ENCODE measurements around the gene SLC46A3. TPM values are rescaled to one million over a fixed set of nuclear protein-coding genes. Genes with fewer than 3 reads are reported as not detected.
A peak's percentile ranks its signal among the peaks of the same experiment; 100 is the strongest.
"Not testable (repeated sequence)": the region's sequence is repeated elsewhere in the genome, so short reads cannot be mapped to it uniquely, and the experiment has no call there.

The SLC46A3 gene
- total RNA-seq, 1 donor from 2014 or later = 6.1 TPM

DNA sequence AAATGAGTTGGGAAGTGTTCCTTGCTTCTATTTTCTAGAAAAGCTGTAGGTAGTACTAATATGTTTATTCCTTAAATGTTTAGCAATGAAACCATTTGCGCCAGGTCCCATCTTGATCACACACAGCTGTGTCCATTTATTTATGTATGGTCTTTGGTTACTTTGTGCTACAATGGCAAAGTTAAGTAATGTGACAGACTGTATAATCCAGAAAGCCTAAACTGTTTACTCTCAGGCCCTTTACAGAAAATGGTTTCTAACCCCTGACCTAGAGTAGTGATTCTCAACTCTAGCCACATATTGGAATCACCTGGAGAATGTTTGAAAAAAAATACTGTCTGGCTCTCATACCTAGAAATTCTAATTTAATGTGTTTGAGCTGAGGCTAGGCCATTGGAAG, 21.3 kb downstream of the SLC46A3 start:
- no peaks in the 10 kb centered on the region for H3K4me1 Mint-ChIP-seq (ENCODE audit: low read depth, unreplicated experiment)
- H3K9me3 Mint-ChIP-seq (ENCODE audit: unreplicated experiment) = peaks cover 2% of the 10 kb centered on the region
- H3K36me3 Mint-ChIP-seq (ENCODE audit: low read depth, unreplicated experiment) = peaks cover 4% of the 10 kb centered on the region

DNA sequence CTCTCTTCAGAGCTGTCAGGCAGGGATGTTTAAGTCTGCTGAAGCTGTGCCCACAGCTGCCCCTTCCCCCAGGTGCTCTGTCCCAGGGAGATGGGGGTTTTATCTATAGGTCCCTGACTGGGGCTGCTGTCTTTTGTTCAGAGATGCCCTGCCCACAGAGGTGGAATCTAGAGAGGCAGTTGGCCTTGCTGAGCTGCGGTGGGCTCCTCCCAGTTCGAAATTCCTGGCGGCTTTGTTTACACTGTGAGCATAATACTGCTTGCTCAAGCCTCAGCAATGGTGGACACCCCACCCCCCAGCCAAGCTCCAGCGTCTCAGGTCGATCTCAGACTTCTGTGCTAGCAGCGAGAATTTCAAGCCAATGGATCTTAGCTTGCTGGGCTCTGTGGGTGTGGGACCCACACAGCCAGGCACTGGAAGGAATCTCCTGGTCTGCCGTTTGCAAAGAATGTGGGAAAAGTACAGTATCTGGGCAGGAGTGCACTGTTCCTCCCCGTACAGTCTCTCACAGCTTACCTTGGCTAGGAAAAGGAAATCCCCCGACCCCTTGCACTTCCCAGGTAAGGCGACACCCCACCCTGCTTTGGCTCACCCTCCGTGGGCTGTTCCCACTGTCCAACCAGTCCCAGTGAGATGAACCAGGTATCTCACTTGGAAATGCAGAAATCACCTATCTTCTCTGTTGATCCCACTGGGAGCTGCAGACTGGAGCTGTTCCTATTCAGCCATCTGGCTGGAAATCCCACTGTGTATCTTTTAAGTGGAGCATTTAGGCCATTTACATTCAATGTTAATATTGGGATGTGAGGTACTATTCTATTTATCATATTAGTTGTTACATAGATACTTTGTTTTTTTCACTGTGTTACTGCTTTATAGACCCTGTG, 24.9 kb downstream of the SLC46A3 start:
- not testable (repeated sequence) for H3K79me2 ChIP-seq (ENCODE audit: insufficient read depth, low read length); H3K27ac ChIP-seq (ENCODE audit: low read depth, low read length); H3K9me3 ChIP-seq (ENCODE audit: insufficient read depth, low read depth, low read length); H3K4me3 Mint-ChIP-seq (ENCODE audit: unreplicated experiment); H3K27me3 ChIP-seq (ENCODE audit: insufficient read depth, low read length); H3K9ac ChIP-seq (ENCODE audit: low read length); H3K27ac Mint-ChIP-seq (ENCODE audit: unreplicated experiment); H3K27me3 Mint-ChIP-seq (ENCODE audit: low read depth, unreplicated experiment); FAIRE-seq; H3K36me3 Mint-ChIP-seq (ENCODE audit: low read depth, unreplicated experiment); H3K4me3 ChIP-seq (ENCODE audit: insufficient read depth, low read depth, low read length); H3K36me3 ChIP-seq (ENCODE audit: insufficient read depth, low read length); H3K9me3 Mint-ChIP-seq (ENCODE audit: unreplicated experiment); H3K4me1 ChIP-seq (ENCODE audit: insufficient read depth, low read length); H3K4me1 Mint-ChIP-seq (ENCODE audit: low read depth, unreplicated experiment); H4K20me1 ChIP-seq (ENCODE audit: insufficient read depth, low read length)
- Histone ChIP-seq H3K4me2 (ENCODE audit: low read length) (peak overlapping the region; percentile 79), H2AFZ (ENCODE audit: low read depth, low read length) (peak overlapping the region; percentile 71)
- DNase-seq (ENCODE audit: low read depth) = peak; percentile 21

More for the DNA sequence above, 21.3 kb downstream of the SLC46A3 start:
- no peak overlapping the region for H2AFZ ChIP-seq (ENCODE audit: low read depth, low read length)
- no peak for FAIRE-seq
- no peak overlapping the region for H3K4me3 ChIP-seq (ENCODE audit: insufficient read depth, low read depth, low read length)
- H4K20me1 ChIP-seq (ENCODE audit: insufficient read depth, low read length) = no peaks in the 10 kb centered on the region
- Mint-ChIP-seq H3K4me3 (ENCODE audit: unreplicated experiment) (no peak overlapping the region), H3K27me3 (ENCODE audit: low read depth, unreplicated experiment) (no peaks in the 10 kb centered on the region), H3K27ac (ENCODE audit: unreplicated experiment) (no peak overlapping the region)
- TF ChIP-seq, protein P1, sequence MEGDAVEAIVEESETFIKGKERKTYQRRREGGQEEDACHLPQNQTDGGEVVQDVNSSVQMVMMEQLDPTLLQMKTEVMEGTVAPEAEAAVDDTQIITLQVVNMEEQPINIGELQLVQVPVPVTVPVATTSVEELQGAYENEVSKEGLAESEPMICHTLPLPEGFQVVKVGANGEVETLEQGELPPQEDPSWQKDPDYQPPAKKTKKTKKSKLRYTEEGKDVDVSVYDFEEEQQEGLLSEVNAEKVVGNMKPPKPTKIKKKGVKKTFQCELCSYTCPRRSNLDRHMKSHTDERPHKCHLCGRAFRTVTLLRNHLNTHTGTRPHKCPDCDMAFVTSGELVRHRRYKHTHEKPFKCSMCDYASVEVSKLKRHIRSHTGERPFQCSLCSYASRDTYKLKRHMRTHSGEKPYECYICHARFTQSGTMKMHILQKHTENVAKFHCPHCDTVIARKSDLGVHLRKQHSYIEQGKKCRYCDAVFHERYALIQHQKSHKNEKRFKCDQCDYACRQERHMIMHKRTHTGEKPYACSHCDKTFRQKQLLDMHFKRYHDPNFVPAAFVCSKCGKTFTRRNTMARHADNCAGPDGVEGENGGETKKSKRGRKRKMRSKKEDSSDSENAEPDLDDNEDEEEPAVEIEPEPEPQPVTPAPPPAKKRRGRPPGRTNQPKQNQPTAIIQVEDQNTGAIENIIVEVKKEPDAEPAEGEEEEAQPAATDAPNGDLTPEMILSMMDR (IDR thresholded peaks at IDR 0.05; ENCODE audit: insufficient read depth, low read depth, low read length) = no peak
- no peak for TF ChIP-seq EZH2 (IDR thresholded peaks at IDR 0.05; ENCODE audit: insufficient read depth, low read length)
- no peak overlapping the region for H3K27ac ChIP-seq (ENCODE audit: low read depth, low read length)
- H3K79me2 ChIP-seq (ENCODE audit: insufficient read depth, low read length) = no peaks in the 10 kb centered on the region
- peaks cover 3% of the 10 kb centered on the region for H3K4me1 ChIP-seq (ENCODE audit: insufficient read depth, low read length)
- DNase-seq (ENCODE audit: low read depth) = no peak
- no peaks in the 10 kb centered on the region for H3K36me3 ChIP-seq (ENCODE audit: insufficient read depth, low read length)
- H3K9ac ChIP-seq (ENCODE audit: low read length) = no peak overlapping the region
- no peaks in the 10 kb centered on the region for H3K27me3 ChIP-seq (ENCODE audit: insufficient read depth, low read length)
- H3K4me2 ChIP-seq (ENCODE audit: low read length) = no peak overlapping the region
- H3K9me3 ChIP-seq (ENCODE audit: insufficient read depth, low read depth, low read length) = no peaks in the 10 kb centered on the region

DNA sequence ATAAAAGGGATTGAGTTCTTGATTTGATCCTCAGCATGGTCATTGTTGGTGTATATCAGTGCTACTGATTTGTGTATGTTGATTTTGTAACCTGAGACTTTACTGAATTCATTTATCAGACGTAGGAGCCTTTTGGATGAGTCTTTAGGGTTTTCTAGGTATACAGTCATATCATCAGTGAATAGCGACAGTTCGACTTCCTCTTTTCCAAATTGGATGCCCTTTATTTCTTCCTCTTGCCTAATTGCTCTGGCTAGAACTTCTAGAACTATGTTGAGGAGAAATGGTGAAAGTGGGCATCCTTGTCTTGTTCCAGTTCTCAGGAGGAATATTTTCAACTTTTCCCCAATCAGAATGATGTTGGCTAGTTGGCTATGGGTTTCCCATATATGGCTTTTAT, 32.9 kb downstream of the SLC46A3 start:
- DNase-seq (ENCODE audit: low read depth) = no peak
- Mint-ChIP-seq H3K4me1 (ENCODE audit: low read depth, unreplicated experiment) (no peaks in the 10 kb centered on the region), H3K9me3 (ENCODE audit: unreplicated experiment) (peaks cover 25% of the 10 kb centered on the region), H3K27ac (ENCODE audit: unreplicated experiment) (no peak overlapping the region), H3K4me3 (ENCODE audit: unreplicated experiment) (no peak overlapping the region), H3K36me3 (ENCODE audit: low read depth, unreplicated experiment) (peaks cover 2% of the 10 kb centered on the region), H3K27me3 (ENCODE audit: low read depth, unreplicated experiment) (no peaks in the 10 kb centered on the region)
- no peak overlapping the region for H3K4me2 ChIP-seq (ENCODE audit: low read length)
- H2AFZ ChIP-seq (ENCODE audit: low read depth, low read length) = no peak overlapping the region
- no peaks in the 10 kb centered on the region for H4K20me1 ChIP-seq (ENCODE audit: insufficient read depth, low read length)
- no peaks in the 10 kb centered on the region for H3K9me3 ChIP-seq (ENCODE audit: insufficient read depth, low read depth, low read length)
- H3K27me3 ChIP-seq (ENCODE audit: insufficient read depth, low read length) = no peaks in the 10 kb centered on the region
- no peak overlapping the region for H3K4me3 ChIP-seq (ENCODE audit: insufficient read depth, low read depth, low read length)
- no peak for TF ChIP-seq EZH2 (IDR thresholded peaks at IDR 0.05; ENCODE audit: insufficient read depth, low read length)
- TF ChIP-seq, protein P1 (IDR thresholded peaks at IDR 0.05; ENCODE audit: insufficient read depth, low read depth, low read length) = no peak
- no peak overlapping the region for H3K9ac ChIP-seq (ENCODE audit: low read length)
- H3K36me3 ChIP-seq (ENCODE audit: insufficient read depth, low read length) = no peaks in the 10 kb centered on the region
- FAIRE-seq = no peak
- no peaks in the 10 kb centered on the region for H3K79me2 ChIP-seq (ENCODE audit: insufficient read depth, low read length)
- H3K27ac ChIP-seq (ENCODE audit: low read depth, low read length) = no peak overlapping the region
- H3K4me1 ChIP-seq (ENCODE audit: insufficient read depth, low read length) = no peaks in the 10 kb centered on the region
